Measurements from ENCODE around the gene PAPLN. TPM values are rescaled to one million over a fixed set of nuclear protein-coding genes. Genes with fewer than 3 reads are reported as not detected.
"Not testable (repeated sequence)": the region's sequence is repeated elsewhere in the genome, so short reads cannot be mapped to it uniquely, and the experiment has no call there.

PAPLN gene
- 1 to 10 TPM; 3.1 to 7.5 TPM for total RNA-seq
- long read RNA-seq, full-length matches to known transcripts: 2 of 6 reads
- long read RNA-seq, partial matches to known transcripts: 3 of 6 reads
- long read RNA-seq, other reads (novel, unspliced or antisense): 1 of 6 reads

DNA sequence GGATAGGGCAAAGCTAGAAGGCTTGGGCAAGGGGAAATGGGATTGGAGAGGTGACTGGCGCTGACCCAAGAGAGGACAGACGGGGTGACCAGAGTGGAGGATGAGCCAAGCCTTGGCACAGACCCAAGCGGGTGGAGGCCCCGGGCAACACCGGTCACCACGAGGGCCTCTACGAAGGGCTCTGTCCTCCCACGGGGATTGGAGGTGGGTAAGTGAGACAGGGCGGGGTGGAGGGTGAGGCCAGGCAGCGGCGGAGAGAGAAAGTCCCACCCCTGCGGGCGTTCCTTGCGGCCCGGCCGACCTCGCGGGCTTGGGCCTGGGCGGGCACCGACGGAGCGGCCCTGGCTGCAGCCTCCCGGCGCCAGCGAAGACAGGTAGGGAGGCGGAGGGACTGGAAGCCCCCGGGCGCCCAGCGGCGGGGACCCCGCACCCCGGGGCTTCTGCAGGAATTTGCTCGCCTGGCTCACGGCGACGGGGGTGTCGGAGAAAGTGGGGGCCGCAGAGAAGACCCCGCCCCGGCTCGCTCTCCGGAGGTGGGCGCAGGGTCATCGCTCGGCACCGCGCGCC is at the start of gene PAPLN:
Gene PAPLN, plus strand, starts transcription at position 288 of the 567 bp plus-strand sequence. CDS start 2,273 bp downstream, outside the sequence.
- peak; percentile 38 to 61 for ATAC-seq
- no peak for DNase-seq
- intact Hi-C loops (cut with DNase I): no loop called here

DNA sequence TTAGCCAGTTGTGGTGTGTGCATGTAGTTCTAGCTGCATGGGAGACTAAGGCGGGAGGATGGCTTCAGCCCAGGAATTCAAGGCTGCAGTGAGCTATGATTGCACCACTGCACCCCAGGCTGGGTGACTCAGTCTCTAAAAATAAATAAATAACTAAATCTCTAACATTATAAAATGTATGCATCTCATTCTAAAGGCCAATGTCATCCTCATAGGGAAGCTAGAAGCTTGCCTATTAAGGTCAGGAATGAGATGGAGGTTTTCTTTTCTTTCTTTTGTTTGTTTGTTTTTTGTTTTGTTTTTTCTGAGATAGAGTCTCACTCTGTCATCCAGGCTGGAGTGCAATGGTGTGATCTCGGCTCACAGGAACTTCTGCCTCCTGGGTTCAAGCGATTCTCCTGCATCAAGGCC is 48.8 kb upstream of the PAPLN start:
- DNase-seq: no peak
- intact Hi-C loops (cut with DNase I): no loop called here
- peak in 1 of 2 donors; percentile 35 for ATAC-seq

GRCh38 chr14:73189651-73190050 is 47.7 kb upstream of the PAPLN start:
- no peak for ATAC-seq
- intact Hi-C loops (cut with DNase I): no loop called here

GRCh38 chr14:73191441-73191840 is 45.9 kb upstream of the PAPLN start:
- intact Hi-C loops (cut with DNase I): no loop called here
- ATAC-seq (no peak), DNase-seq (no peak)

More at GRCh38 chr14:73189651-73190050, 47.7 kb upstream of the PAPLN start:
- no peak for DNase-seq

GRCh38 chr14:73194306-73194705 is 43.0 kb upstream of the PAPLN start:
- DNase-seq; ATAC-seq; intact Hi-C loops (cut with DNase I): not testable (repeated sequence)

- DNase-seq (no peak), ATAC-seq (no peak)
- intact Hi-C loops (cut with DNase I): no loop called here
Observed at GRCh38 chr14:73198253-73198652, 39.1 kb upstream of the PAPLN start.

GRCh38 chr14:73203527-73203926 is 33.8 kb upstream of the PAPLN start:
- no peak for DNase-seq
- intact Hi-C loops (cut with DNase I): no loop called here
- ATAC-seq: no peak

DNA sequence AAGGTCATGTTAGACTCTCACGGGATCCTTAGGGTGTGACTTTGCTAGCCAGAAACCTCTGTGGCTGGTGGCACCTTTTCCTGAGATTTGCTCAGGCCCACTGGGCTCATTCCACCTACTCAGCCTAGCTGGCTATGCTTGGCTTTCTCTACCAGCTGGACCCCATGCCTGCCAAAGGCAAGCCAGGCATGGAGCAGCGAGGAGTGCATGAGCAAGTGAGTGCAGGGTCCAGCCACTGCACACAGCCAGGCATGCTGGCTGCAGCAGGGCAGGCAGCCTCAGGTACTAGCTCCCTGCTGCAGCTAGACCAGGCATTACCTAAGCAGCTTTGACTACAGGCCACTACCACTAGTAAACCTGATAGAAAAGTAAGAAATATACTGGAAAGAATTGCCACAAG is 29.7 kb upstream of the PAPLN start:
- no peak for DNase-seq
- ATAC-seq: no peak
- intact Hi-C loops (cut with DNase I): no loop called here

DNA sequence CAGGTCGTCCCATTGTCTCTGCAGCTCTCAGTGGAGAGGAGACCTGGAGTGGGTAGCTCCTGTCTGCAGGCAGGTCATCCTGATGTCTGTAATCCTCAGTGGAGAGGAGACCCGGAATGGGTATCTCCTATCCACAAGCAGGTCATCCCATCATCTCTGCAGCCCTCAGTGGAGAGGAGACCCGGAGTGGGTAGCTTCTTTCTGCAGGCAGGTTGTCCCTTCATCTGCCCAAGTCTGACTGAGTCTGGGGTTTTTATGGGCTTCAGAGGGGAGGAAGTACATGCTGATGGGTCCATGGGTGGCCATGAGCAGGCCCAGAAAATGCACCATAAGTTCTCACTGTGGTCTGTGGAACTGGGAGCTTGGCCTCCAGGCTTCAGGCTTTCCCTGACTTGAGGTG is 28.9 kb upstream of the PAPLN start:
- intact Hi-C loops (cut with DNase I): no loop called here
- ATAC-seq: no peak
- no peak for DNase-seq

DNA sequence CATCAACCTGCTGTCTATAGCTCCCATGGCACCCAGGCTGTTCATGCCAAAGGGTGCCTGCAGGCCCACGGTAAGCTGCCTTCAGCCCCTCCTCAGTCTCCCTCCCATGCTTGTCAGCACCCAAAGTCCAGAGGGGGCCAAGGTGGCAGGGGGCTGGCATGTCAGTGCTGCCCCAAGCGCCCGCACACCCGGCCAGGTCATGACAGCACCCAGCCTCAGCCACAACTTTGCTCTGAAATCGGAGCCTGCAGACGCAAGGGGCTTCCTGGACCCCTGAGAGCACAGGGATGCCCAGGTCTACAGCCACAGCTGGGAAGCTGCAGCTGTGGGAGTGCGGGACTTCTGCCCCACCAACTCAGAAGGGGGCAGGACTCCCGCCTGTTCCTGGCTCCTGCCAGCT is 28.5 kb upstream of the PAPLN start:
- intact Hi-C loops (cut with DNase I): no loop called here
- peak in 1 of 2 donors; percentile 15 for ATAC-seq
- DNase-seq: no peak

DNA sequence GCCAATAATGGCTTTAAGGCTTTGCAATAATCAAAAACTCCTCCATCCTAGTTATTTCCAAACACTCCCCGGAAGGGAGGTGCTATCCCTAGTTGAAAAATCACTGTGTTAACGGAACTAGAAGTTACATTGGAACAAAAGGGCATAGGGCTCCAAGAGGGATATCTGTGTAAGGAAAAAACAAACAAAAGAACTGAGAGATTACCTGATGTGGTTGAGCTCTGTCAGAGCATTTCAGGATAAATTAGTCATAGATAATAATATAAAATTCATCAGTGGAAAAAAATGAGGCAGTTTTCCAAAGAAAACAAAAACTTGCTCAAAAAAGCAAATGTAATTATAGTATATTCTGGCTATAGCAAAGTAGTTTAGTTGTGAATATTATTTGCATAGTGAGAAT is 27.4 kb upstream of the PAPLN start:
- DNase-seq (no peak), ATAC-seq (peak in 1 of 2 donors; percentile 84)
- intact Hi-C loops (cut with DNase I): no loop called here

- ATAC-seq (no peak), DNase-seq (no peak)
- intact Hi-C loops (cut with DNase I): no loop called here
Observed at GRCh38 chr14:73211251-73212040, 25.9 kb upstream of the PAPLN start.

DNA sequence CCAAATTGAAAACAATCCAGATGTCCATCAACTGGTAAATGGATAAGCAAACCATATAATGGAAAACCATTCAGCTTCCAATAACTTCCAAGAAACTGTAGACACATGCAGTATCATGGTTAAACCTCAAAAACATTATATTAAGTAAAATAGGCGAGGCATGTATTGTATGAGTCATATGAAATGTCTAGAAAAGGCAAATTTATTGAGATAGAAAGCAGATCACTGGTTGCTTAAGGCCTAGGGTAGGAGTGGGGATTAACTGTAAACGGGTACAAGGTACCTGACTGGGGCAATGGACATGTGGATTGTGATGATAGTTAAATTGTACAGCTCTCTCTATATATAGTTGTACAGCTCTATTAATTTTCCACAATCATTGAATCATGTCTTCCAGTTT is 21.3 kb upstream of the PAPLN start:
- intact Hi-C loops (cut with DNase I): no loop called here
- no peak for DNase-seq
- no peak for ATAC-seq

DNA sequence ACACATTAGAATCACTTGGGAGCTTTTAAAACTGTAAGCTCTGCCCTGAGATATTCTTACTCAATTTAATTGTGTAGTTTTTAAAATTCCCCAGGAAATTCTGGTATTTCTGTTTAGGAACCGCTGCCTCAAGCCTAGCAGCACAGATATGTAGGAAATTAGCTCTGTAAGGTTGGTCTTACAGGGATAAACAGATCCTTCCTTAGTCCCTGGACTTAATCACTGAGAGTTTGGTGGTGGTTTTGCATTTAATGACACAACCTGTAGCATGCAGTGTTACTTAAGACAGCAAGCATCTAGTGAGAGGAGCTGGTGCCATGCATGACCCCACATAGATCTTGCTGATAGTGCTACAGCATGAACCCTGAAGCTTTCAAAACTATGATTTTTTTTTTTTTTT is 19.9 kb upstream of the PAPLN start:
- ATAC-seq (no peak), DNase-seq (no peak)
- intact Hi-C loops (cut with DNase I): no loop called here

- intact Hi-C loops (cut with DNase I): no loop called here
- no peak for ATAC-seq
Observed at GRCh38 chr14:73220061-73220460, 17.2 kb upstream of the PAPLN start.

DNA sequence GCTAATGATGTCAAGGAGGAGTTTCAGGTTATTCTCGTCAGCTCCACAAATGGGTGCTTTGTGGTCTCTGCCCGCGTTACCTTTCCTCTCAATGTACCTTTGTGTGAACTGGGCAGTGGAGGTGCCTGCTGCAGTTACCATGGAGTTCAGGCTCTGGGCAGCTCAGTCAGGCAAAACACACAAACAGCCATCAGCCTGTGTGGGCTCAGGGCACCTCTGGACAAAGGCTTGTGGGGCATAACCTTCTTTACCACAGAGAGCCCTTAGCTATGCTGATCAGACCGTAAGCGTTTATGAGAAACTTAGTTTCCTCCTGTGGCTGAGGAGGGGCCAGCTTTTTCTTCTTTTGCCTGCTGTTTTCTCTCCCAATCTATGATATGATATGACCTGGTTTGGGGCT is 16.7 kb upstream of the PAPLN start:
- DNase-seq: no peak
- intact Hi-C loops (cut with DNase I): no loop called here
- no peak for ATAC-seq

More at GRCh38 chr14:73220061-73220460, 17.2 kb upstream of the PAPLN start:
- no peak for DNase-seq

DNA sequence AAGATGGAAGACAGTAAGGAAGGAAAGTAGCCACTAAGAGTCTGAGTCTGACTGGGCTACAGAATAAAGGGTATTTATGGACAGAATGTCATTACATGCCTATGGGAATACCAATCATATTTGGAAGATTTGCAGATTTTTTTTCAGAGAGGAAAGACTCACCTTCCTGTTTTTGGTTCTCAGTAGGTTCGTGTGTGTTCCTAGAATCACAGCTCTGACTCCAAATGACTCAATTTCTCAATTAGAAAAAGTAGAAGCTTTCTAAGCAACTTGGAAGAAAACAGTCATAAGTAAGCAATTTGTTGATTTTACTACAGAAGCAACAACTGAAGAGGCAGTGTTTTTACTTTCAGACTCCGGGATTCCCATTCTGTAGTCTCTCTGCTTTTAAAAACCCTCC is 15.4 kb upstream of the PAPLN start:
- no peak for ATAC-seq

DNA sequence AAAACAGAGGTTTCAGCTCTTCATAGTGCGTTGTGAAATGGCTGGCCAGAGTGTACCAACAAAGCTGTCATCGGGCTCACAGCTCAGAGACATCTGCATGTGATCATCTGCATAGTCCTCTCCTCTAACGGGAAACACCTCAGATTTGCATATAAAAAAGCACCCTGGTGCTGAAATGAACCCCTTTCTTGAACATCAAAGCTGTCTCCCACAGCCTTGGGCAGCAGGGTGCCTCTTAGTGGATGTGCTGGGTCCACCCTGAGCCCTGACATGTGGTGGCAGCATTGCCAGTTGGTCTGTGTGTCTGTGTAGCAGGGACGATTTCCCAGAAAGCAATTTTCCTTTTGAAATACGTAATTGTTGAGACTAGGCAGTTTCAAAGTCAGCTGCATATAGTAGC is 14.3 kb upstream of the PAPLN start:
- no peak for DNase-seq
- intact Hi-C loops (cut with DNase I): no loop called here
- peak; percentile 40 to 77 for ATAC-seq

More for the DNA sequence above, 15.4 kb upstream of the PAPLN start:
- intact Hi-C loops (cut with DNase I): no loop called here
- no peak for DNase-seq

DNA sequence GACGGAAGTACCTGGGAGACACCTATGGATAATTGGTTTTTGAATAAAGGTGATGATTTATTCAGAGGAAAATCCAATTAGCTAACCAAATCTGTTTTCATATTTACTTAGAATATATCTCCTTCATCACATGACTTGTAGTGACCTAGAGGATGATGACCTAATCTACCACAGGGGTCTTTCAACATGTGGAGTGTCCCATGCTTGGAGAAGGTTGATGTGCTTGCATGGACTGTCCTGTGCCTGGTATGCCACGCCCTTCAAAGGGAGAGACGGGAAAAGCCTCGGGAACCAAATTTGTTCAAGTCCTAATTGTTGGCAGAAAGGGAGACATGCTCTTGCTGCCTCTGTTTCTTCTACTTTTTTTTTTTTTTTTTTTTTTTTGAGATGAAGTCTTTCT is 11.8 kb upstream of the PAPLN start:
- no peak for DNase-seq
- intact Hi-C loops (cut with DNase I): no loop called here
- ATAC-seq: no peak

All from left cardiac atrium (tissue), 4 donors.